ENCODE data around the gene S100A16. TPM values are rescaled to one million over a fixed set of nuclear protein-coding genes. Genes with fewer than 3 reads are reported as not detected.

The S100A16 gene
- total RNA-seq, 1 experiment from 2014 or later: 196 TPM

DNA sequence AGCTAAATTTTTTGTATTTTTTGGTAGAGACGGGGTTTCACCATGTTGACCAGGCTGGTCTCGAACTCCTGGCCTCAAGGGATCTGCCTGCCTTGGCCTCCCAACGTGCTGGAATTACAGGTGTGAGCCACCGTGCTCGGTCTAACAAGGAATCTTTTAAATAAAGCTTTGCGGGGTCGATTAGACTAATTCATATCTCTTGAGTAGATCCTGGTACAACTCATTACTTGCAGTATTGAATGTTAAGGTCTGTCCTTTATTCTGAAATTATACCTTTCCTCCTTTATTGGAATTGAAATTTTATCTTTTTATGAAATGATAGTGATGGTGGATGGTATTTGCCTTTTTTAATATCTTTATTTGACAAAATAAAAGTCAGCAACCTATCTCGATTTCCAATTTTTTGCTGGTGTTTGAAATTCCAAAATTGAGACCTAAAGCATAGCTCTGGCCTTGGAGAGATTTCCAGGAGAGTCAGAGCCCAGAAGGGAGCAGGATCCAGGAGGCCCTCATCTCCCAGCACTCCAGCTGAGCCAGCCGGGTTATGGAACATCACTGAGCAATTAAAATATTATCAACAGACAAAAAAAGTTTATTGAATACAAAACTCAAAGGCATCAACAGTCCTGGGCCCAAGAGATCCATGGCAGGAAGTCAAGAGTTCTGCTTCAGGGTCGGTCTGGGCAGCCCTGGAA is 52.0 kb downstream of the S100A16 start:
- H4K20me1 ChIP-seq (ENCODE audit: insufficient read depth): no peaks in the 10 kb centered on the region
- H3K27ac ChIP-seq (ENCODE audit: low read depth, low read length): no peak overlapping the region
- no peak overlapping the region for H2AFZ ChIP-seq (ENCODE audit: low read depth, low read length, poor library complexity, severe bottlenecking)
- DNase-seq (ENCODE audit: low read depth, low spot score) (no peak), ATAC-seq (no peak)
- H3K9me3 ChIP-seq (ENCODE audit: control insufficient read depth in 1 of 2, insufficient read depth in 1 of 2, low read depth in 1 of 2, low read length in 2 of 2): no peaks in the 10 kb centered on the region
- ChIA-PET CTCF (interaction anchor here (0.6 to 1.5 kb wide), 3 partner anchors 9 to 66 kb away, joined by 3 to 4 read pairs (median 4); partner anchors contain the start of gene S100A13), POLR2A (interaction anchor here (0.7 to 1.6 kb wide), 4 partner anchors 9 to 66 kb away, joined by 3 to 12 read pairs (median 6); partner anchors contain the start of genes S100A13, S100A5 and S100A6), RAD21 (ENCODE audit: low non-redundant PET in 1 of 2, low total read pairs in 2 of 2, uncharacterized antibody in 2 of 2, unreplicated experiment in 2 of 2) (interaction anchor here (0.7 kb wide), 2 partner anchors 20 to 23 kb away, joined by 4 read pairs; partner anchors contain the start of gene S100A5 (in 1 of the 2))
- no TSS peak for BruUV-seq (replicated peaks)
- H3K4me3 ChIP-seq (replicated peaks in 1 of 2; ENCODE audit: low read depth in 1 of 2, low read length in 2 of 2): no peak overlapping the region
- intact Hi-C loops (cut with micrococcal nuclease): no loop called here
- no peak overlapping the region for H3K9ac ChIP-seq (ENCODE audit: low read length)
- TF ChIP-seq ZBTB33 (IDR thresholded peaks at IDR 0.05; ENCODE audit: extremely low read depth, insufficient replicate concordance, low read length): no peak
- TF ChIP-seq SRF (IDR thresholded peaks at IDR 0.05; ENCODE audit: low read depth): no peak
- no peak for TF ChIP-seq FOSL1 (IDR thresholded peaks at IDR 0.05; ENCODE audit: low read depth)
- no peak for TF ChIP-seq CEBPB (IDR thresholded peaks at IDR 0.05; ENCODE audit: low read depth)
- no peak for TF ChIP-seq ELF1 (IDR thresholded peaks at IDR 0.05; ENCODE audit: borderline replicate concordance, low read depth)
- no peak for TF ChIP-seq POLR2AphosphoS5 (IDR thresholded peaks at IDR 0.05; ENCODE audit: low read depth, low read length)
- no peak for TF ChIP-seq CTCF (IDR thresholded peaks at IDR 0.05 in 2 of 3, conservative IDR thresholded peaks at IDR 0.05 in 1 of 3; ENCODE audit: borderline replicate concordance in 1 of 3, insufficient read depth in 1 of 3, low read depth in 2 of 3, low read length in 2 of 3)
- no peak for TF ChIP-seq SIN3A (IDR thresholded peaks at IDR 0.05; ENCODE audit: low read depth)
- TF ChIP-seq REST (IDR thresholded peaks at IDR 0.05; ENCODE audit: low read depth): no peak
- TF ChIP-seq YY1 (IDR thresholded peaks at IDR 0.05; ENCODE audit: extremely low read depth, insufficient replicate concordance, low read depth, low read length): no peak
- TF ChIP-seq POLR2A (IDR thresholded peaks at IDR 0.05; ENCODE audit: borderline replicate concordance, extremely low read depth, insufficient read depth, insufficient read length): no peak
- TF ChIP-seq EGR1 (IDR thresholded peaks at IDR 0.05; ENCODE audit: low read depth): no peak
- TF ChIP-seq ZFX (IDR thresholded peaks at IDR 0.05): no peak
- no peak for TF ChIP-seq JUND (IDR thresholded peaks at IDR 0.05)
- no peak for TF ChIP-seq CBX3 (IDR thresholded peaks at IDR 0.05; ENCODE audit: low read depth)
- no peak for TF ChIP-seq EZH2phosphoT487 (IDR thresholded peaks at IDR 0.05; ENCODE audit: borderline replicate concordance)
- TF ChIP-seq MAX (IDR thresholded peaks at IDR 0.05): no peak
- TF ChIP-seq, protein P1, sequence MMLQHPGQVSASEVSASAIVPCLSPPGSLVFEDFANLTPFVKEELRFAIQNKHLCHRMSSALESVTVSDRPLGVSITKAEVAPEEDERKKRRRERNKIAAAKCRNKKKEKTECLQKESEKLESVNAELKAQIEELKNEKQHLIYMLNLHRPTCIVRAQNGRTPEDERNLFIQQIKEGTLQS (IDR thresholded peaks at IDR 0.05): no peak
- no peak overlapping the region for H3K4me2 ChIP-seq (ENCODE audit: low read length)
- no peaks in the 10 kb centered on the region for H3K36me3 ChIP-seq (ENCODE audit: control insufficient read depth in 1 of 2, insufficient read depth in 2 of 2, low read length in 2 of 2)
- peaks cover 32 to 48% of the 10 kb centered on the region in 2 experiments for H3K4me1 ChIP-seq (ENCODE audit: control insufficient read depth in 1 of 2, insufficient read depth in 2 of 2, low read length in 2 of 2)
- no peaks in the 10 kb centered on the region for H3K9me2 ChIP-seq (ENCODE audit: insufficient read depth)
- no peaks in the 10 kb centered on the region for H3K79me2 ChIP-seq (ENCODE audit: insufficient read depth, low read length)
- H3K27me3 ChIP-seq (ENCODE audit: insufficient read depth, low read length): no peaks in the 10 kb centered on the region

All from HCT116 (cell line).